Sciatic nerve (tissue), 2 donors: Measurements from ENCODE around the gene SULT6B1. TPM values are rescaled to one million over a fixed set of nuclear protein-coding genes. Genes with fewer than 3 reads are reported as not detected.
"Not testable (repeated sequence)": the region's sequence is repeated elsewhere in the genome, so short reads cannot be mapped to it uniquely, and the experiment has no call there.

Experiments used
- ATAC-seq: fragments of 200-7000 bp; cut with Tn5 transposase; one replicate; pipeline ENCODE4 v1.9.1; 2020; ENCODE audit warnings: mild to moderate bottlenecking, moderate library complexity
- DNase-seq: peaks from one replicate; pipeline ENCODE4 v3.0.0-alpha.2; 2020; ENCODE audit warnings: low spot score
- intact Hi-C: fragments of 100-400 bp; cut with DNase I; formaldehyde crosslinking; loops from one replicate; pipeline ENCODE4 v1.14.2; 2022
- total RNA-seq: library from RNA; stranded (reverse); fragmentation: NEBNext Ultra II Directional; extraction: Animal tissue kit (Norgen Biotek cat#: 25700); gene quantifications from one replicate; pipeline ENCODE4 v1.2.1, GENCODE V29; 2021
- donor health status: DM: no; HTN: no; CAD: no.
- donor health status: DM: no; HTN: no; CAD: no.

The SULT6B1 gene, protein sequence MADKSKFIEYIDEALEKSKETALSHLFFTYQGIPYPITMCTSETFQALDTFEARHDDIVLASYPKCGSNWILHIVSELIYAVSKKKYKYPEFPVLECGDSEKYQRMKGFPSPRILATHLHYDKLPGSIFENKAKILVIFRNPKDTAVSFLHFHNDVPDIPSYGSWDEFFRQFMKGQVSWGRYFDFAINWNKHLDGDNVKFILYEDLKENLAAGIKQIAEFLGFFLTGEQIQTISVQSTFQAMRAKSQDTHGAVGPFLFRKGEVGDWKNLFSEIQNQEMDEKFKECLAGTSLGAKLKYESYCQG
- not detected for total RNA-seq

DNA sequence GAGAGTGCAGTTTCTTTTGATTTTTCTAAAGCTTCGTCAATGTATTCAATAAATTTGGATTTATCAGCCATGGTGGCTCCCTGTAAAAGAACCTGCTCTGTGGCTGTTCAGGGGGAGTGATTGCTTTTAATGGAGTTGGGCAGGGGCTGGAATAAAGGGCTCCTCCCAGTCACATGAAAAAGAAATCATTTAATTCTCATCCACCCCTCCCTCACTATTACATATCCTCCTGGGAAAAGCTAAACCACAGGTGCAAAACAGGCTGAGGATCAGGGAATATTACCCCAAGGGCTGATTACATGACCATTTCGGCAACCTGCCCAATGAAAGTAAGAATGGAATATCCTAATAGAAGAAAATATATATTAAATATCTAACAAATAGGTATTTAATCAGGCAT lies at the start of gene SULT6B1:
TSS of gene SULT6B1 (minus strand) at position 101 of the 400 bp plus-strand sequence. CDS start at position 71, 30 bp downstream.
- no peak for ATAC-seq
- intact Hi-C loops, result no loop called here
- no peak for DNase-seq

DNA sequence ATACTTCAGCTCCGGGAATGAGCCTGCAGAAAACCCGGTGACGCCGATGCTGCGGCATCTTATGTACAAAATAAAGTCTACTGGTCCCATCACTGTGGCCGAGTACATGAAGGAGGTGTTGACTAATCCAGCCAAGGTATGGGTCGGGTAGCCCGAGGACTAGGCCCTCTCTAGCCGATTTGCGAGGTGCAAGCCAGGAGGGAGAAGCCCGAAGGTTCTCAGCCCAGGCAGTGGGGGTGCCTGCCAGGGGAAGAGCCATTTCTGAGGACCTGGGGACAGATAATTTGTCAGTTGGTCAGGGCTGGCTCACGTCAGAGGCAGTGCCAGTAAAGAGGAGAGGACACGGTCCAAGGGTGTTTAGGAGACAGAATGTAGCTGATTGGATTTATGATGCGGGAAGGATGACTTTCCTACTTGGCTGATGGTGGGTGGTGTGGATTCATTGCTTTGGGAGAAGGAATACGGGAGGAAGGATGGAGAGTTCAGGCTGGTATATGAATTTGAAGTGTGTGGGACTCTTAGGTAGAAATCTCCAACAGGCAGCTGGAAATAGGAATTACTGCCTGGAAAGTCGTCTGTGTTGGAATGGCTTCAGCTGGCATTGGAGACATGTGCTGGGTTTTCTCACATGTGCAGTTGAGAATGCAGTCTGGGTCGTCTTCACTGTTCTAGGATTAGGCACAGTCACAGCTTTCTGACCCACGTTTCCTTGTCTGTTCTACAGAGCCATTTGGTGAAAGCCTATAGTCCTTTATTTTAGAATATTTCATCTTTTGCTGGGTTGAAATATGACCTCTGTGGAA lies 43.9 kb upstream of the SULT6B1 start:
- ATAC-seq, result peak; percentile 39
- intact Hi-C loops, result no loop called here
- DNase-seq, result no peak

DNA sequence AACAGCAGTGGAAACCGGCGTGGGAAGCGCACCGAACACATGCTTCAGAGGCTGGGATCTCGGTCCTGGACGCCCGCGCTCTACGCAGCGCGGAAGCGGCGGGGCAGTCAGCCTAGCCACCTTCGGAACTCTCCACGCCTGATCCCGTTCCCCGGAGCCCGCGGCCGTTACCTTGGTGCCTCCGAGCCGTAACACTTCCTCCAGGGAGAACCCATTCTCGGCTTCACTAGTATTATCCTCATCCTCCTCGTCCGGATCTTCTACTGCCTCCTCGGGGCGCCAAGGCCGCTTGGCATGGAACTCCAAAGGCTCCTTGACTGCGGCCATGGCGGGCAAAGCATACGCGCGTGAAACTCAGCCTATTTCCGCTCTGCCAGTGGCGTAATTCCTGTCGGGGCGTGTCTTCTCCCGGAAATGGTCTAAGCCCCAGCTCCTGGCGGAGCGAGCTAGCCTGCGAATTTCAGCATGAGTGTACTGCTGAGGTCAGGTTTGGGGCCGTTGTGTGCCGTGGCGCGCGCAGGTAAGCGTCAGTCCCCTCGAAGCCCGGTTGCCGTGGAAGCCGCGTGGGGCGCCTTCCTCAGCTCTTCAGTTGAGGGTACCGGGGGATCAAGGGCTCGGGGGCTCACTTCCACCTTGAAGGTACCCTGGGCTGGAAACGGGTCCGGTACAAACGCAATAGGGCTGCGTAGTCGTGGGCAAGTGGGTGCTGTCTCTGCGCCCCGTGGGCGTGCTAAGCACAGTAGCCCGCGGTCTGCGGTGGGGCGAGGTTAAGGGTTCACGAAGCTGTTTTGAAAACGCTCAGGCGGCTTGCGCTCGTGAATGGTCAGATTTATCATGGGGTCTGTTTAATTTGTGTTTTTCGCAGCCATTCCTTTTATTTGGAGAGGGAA lies 43.0 kb upstream of the SULT6B1 start, which contains the start of the genes CEBPZ and NDUFAF7:
TSS of gene CEBPZ (minus strand) at position 356 of the 890 bp plus-strand sequence. CDS start at position 327, 29 bp downstream.
TSS of gene NDUFAF7 (plus strand) at position 418 of the 890 bp plus-strand sequence. CDS start at position 466, 48 bp downstream.
- intact Hi-C loops, result no loop called here
- peak; percentile 93 for DNase-seq
- peak; percentile 98 for ATAC-seq

GRCh38 chr2:37230581-37230980 lies 42.1 kb upstream of the SULT6B1 start:
- intact Hi-C loops, result no loop called here
- ATAC-seq, result no peak
- no peak for DNase-seq

- DNase-seq, result no peak
- no peak for ATAC-seq
- intact Hi-C loops, result no loop called here
Measured at GRCh38 chr2:37228788-37229187, 40.3 kb upstream of the SULT6B1 start.

- DNase-seq, result no peak
- ATAC-seq, result no peak
- intact Hi-C loops, result no loop called here
Measured at GRCh38 chr2:37226863-37227262, 38.4 kb upstream of the SULT6B1 start.

- ATAC-seq, DNase-seq, intact Hi-C loops: not testable (repeated sequence)
Measured at GRCh38 chr2:37225129-37225528, 36.7 kb upstream of the SULT6B1 start.

- intact Hi-C loops, result no loop called here
- DNase-seq, result no peak
- ATAC-seq, result no peak
Measured at GRCh38 chr2:37224063-37224462, 35.6 kb upstream of the SULT6B1 start.

DNA sequence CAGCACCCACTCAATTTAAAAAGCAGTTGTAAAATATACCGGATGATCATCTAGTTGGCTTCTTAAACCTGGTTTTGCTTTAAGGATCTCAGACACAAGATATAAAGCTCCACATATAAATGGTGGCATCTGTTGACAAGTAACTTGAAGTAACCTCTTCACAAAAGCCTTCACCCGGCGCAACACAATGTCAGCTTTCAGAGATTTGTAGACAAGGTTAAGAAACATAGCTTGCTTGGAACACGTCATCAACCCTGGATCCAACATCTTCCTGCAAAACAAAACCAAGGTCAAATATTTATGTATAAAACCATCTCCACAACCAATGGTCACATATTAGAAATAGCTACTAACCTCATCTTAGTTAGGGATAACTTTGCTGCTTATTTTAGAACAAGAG lies 34.7 kb upstream of the SULT6B1 start:
- DNase-seq (no peak), ATAC-seq (no peak)
- intact Hi-C loops, result no loop called here

GRCh38 chr2:37219046-37219445 lies 30.6 kb upstream of the SULT6B1 start:
- ATAC-seq (no peak), DNase-seq (no peak)
- intact Hi-C loops, result no loop called here

DNA sequence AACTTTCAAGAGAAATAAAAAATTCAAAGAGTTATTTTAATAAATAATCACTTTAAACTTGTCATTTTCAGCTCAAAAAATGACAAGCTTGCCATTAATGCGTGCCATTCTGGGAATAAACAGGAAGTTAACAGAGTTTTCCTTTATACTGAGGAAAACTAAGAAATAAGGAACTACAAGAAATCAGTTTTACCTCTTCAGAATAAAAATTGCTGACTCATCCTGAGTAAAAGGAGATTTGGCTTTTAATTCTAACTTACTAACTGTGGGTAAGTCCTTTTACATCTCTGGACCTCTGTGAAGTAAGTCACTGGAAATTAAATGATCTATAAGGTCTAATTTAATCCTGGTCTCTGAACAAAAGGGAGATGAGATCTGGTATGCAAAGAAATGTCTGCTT lies 26.8 kb upstream of the SULT6B1 start:
- DNase-seq (no peak), ATAC-seq (no peak)
- intact Hi-C loops, result no loop called here

DNA sequence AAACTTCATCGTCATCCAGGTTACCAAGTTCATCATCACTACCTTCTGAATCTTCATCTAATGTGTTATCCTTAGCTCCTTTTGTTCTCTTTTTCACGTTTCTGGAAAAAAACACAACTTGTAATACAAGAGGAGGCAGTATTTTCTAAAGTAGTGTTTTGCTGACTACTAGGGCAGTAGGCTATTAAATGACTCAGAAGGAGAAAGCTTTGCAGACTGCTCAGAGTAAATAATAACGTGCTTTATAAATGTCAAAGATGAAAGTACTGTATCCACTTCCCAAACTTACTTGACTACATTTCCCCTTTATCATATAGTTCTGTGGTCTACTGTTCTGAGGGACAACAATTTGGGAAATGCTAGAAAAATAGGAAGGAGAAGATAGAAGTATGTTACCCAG lies 23.5 kb upstream of the SULT6B1 start:
- intact Hi-C loops, result no loop called here
- DNase-seq (no peak), ATAC-seq (no peak)

DNA sequence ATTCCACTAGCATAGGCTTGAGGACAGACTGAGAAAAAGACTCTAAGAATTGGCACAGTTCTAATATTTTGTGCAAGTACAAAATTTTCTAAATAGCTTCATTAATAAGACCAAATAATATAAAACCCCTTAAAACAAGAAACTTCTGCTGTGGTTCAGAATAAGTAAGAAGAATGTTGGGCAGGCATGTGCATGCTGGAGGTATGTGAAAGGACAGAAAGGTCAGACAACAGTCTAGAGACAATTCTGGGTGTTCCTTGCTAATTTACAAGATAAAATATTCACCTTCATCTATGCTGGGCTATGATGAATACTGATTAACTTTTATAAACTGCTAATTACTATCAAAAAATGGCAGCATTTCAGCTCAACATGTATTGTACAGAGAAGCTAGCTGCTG lies 22.7 kb upstream of the SULT6B1 start:
- ATAC-seq (no peak), DNase-seq (no peak)
- intact Hi-C loops, result no loop called here

GRCh38 chr2:37206760-37207159 lies 18.3 kb upstream of the SULT6B1 start:
- intact Hi-C loops, ATAC-seq, DNase-seq: not testable (repeated sequence)

GRCh38 chr2:37205689-37206341 lies 17.3 kb upstream of the SULT6B1 start:
- DNase-seq (no peak), ATAC-seq (no peak)
- intact Hi-C loops, result no loop called here

GRCh38 chr2:37205071-37205661 lies 16.7 kb upstream of the SULT6B1 start:
- DNase-seq, ATAC-seq, intact Hi-C loops: not testable (repeated sequence)

GRCh38 chr2:37203708-37204107 lies 15.2 kb upstream of the SULT6B1 start:
- DNase-seq, result no peak
- intact Hi-C loops, result no loop called here

GRCh38 chr2:37201766-37202165 lies 13.3 kb upstream of the SULT6B1 start:
- no peak for DNase-seq
- intact Hi-C loops, result no loop called here

More at GRCh38 chr2:37203708-37204107, 15.2 kb upstream of the SULT6B1 start:
- no peak for ATAC-seq

More at GRCh38 chr2:37201766-37202165, 13.3 kb upstream of the SULT6B1 start:
- ATAC-seq, result no peak
